GM18867 (cell line): ENCODE measurements around the gene GRB7.
"Not testable (repeated sequence)": the region's sequence is repeated elsewhere in the genome, so short reads cannot be mapped to it uniquely, and the experiment has no call there.

Source experiments
- ATAC-seq: cut with Tn5 transposase; IDR thresholded peaks from one replicate; pipeline ENCODE4 v1.9.1; 2021; ENCODE audit warnings: mild to moderate bottlenecking, moderate library complexity; ENCODE audit not compliant: unreplicated experiment

Gene GRB7

GRCh38 chr17:39730095-39730921, 7.4 kb upstream of the GRB7 start, which contains the start of gene MIEN1:
Gene MIEN1, minus strand, starts transcription at chr17:39730532. Its CDS starts 37 bp downstream, at chr17:39730495.
- ATAC-seq, result peak; percentile 90

DNA sequence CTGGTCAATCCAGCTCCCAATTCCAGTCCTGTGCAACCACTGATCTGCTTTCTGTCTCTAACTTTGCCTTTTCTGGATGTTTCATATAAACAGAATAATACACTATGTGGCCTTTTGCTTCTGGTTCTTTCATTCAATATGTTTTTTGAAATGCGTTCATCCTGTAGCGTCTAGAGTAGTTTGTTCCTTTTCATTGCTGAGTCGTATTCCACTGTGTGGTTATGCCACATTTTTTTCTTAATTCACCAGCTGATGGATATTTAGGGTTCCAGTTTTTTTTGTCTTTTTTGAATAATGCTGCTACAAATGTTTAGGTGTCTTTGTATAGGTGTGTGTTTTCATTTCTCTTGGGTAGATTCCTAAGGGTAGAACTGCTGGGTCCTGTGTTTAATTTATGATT, 5.2 kb upstream of the GRB7 start:
- ATAC-seq, result no peak

GRCh38 chr17:39735882-39736281, 1.9 kb upstream of the GRB7 start:
- no peak for ATAC-seq

DNA sequence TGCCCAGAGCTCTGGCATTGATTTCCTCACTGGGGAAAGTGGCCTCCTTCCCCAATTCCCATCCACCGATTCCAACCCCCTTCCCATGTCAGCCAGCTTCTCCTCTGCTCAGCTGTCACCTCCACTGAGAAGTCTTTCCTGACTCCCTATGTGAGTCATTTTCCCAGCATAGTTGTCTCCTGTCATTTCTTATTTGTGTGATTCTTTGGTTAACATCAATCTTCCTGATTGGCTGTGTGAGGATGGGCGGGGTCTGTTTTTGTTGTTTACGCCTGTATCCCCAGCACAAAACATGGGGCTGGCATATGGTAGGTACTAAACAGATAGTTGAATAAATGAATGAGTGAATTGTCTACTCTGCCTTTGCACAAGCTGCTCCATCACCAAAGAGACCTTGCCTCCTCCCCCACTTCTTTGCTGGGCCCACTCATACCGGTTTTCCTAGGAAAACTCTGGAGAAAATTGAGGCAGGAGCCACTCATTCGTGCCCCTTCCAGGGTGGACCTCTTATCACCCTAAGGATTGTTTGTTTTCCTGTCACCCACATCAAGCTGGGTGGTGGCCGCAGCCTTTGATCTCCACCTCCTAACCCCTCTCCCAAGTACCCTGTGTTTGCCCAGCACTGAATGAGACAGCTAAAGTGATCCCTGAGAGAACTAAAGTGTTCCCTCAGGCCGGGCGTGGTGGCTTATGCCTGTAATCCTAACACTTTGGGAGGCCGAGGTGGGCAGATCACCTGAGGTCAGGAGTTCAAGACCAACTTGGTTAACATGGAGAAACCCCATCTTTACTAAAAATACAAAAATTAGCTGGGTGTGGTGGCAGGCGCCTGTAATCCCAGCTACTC, 1.2 kb upstream of the GRB7 start:
- no peak for ATAC-seq

DNA sequence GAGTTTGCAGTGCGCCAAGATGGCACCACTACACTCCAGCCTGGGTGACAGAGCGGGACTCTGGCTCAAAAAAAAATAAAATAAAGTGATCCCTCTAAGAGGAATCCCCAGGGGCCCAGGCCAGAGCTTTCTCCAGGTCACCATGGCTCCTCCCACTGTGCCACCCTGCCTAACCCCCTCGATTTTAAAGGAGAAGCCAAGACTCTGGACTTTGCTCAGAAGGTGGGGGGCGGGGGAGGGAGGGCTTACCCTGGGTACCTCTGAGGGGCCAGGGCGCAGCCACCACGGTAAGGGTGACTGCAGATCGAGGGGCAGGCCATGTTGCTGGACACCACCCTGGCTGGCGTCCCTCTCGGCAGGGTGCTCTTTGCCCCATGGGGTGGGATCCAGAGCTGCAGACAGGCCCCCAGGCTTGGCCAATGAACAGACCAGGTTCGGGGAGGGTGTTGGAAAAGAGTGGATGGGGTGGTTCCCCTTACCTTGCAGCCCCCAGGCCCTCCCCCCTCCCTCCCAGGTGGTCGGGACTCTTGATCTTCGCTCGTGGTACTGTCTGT, 455 bp upstream of the GRB7 start:
- no peak for ATAC-seq

DNA sequence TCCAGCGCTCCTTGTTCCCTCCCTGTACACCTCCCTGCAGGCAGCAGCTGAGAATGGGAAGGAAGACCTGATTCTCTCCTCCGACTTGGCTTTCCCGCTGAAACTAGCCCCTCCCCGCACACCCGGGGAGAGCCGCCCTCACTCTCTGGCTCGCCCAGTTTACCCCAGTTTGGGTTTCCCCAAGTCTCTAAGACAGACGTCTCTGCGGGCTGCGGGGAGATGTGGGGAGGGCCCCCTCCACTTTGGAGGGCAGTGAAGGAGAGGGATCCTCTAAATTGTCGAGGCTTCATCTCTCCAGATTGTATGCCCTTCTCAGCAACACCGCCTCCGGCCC, 797 bp downstream of the GRB7 start:
- no peak for ATAC-seq

DNA sequence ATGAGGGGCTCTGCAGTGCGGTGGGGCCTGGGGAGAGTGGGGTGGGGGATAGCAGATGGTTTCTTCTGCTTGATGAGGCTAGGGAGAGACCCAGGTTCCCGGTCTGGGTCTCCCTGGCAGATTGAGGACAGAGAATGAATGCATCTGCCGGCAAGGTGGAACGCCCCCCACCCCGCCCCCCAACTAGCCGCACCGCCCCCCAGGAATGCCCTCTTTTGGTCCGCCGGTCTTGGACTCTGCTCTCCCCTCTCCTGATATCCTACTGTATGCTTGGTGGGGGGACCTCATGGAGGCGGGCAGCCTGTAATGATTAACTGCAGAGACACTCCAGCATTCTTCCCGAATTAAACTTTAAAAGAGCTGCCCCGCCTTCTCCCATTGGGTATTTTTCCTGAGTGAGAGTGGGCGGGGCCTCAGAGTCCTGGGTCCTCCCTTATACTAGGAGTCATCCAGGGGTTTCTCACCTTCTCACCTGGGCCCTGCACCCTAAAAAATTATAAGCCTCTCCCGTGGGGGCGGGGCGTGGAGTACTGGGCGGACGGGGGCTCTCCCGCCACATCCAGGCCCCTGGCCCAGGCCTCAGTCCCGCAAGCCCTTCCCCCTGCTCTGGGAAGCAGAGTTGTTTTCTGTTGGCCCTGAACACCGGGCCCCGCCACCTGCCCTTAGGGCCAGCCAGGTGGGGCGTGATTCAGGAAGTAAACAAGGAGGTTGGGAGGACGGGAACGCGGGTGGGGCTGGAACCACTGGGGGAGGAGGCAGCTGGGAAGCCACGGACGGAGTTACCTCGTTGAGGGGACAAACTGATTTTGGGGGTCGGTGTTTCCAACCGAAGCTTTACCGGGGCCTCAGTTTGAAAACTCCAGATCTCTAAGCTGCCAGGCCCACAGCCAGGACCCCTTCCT, 1.5 kb downstream of the GRB7 start:
- ATAC-seq, result no peak

DNA sequence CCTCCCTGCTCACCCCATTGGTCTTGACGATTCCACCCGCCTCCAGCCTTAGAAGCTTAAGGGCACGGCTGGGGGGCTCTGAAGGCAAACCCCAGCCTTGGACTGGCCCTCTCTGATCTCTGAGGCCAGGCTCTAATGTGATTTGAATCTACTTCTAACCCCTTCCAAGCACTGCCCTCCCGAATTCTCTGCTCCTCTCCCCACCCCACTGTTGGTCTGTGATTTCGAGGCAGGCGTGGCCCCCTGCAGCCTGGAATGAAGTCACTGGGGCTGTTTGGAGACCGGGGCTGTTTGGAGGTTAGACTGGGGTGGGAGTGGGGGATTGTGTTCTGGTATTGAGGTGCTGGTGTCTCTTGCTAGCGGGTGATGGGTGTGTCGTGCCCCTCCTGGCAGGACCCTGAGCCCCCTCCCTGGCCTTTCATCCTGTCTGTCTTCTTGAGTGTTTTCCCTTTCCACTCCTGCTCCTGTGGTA, 2.2 kb downstream of the GRB7 start:
- no peak for ATAC-seq

DNA sequence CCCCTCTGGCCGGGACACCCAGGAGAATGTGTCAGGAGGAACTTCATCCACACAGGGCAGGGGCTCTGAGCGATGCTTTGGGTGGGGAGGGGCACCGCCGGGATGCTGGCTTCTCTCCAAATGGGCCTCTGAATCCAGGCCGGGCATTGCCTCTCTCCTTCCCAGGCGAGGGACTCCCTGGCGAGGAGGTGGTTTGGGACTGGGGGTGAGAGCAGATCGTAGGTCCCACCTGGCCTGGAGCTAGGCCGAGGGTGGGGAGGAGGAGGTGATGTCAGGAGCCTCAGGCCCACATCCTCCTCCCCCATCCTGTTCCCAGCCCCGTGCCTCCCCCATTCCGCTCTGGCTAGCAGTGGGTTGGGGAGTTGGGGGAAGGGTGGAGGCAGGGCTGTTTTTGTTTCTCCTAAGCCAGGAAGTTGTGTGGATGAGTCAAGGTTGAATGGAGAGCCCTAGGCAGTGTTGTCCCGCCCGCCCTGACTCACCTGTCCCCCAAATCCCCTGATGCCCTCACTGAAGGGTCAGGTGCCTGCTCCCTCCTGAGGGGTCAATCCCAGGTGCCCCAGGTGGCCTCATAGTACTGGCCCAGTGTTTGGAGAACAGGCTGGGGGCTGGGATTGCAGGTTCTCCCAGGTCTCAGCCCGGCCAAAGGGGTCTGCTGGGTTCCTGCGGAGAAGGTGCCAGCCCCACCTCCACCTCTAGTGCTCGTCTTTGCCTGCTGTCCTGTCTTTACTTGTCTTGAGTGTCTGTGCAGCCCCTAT, 2.8 kb downstream of the GRB7 start:
- ATAC-seq, result no peak

- ATAC-seq, result no peak
Observed at GRCh38 chr17:39742126-39742855, 4.6 kb downstream of the GRB7 start.

DNA sequence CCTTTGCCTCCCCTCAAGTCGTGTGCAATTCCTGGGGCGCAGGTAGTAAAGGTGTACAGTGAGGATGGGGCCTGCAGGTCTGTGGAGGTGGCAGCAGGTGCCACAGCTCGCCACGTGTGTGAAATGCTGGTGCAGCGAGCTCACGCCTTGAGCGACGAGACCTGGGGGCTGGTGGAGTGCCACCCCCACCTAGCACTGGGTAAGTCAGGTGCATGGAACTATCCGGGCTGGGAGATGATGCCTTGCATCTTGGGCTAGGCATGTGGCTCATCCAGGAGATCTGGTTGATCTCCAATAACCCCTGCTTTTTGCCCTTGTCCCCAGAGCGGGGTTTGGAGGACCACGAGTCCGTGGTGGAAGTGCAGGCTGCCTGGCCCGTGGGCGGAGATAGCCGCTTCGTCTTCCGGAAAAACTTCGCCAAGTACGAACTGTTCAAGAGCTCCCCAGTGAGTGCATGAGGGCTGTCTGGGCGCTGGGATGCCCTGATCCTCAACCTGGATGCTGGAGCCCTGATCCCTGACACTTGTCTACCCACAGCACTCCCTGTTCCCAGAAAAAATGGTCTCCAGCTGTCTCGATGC, 5.2 kb downstream of the GRB7 start:
- ATAC-seq, result no peak

DNA sequence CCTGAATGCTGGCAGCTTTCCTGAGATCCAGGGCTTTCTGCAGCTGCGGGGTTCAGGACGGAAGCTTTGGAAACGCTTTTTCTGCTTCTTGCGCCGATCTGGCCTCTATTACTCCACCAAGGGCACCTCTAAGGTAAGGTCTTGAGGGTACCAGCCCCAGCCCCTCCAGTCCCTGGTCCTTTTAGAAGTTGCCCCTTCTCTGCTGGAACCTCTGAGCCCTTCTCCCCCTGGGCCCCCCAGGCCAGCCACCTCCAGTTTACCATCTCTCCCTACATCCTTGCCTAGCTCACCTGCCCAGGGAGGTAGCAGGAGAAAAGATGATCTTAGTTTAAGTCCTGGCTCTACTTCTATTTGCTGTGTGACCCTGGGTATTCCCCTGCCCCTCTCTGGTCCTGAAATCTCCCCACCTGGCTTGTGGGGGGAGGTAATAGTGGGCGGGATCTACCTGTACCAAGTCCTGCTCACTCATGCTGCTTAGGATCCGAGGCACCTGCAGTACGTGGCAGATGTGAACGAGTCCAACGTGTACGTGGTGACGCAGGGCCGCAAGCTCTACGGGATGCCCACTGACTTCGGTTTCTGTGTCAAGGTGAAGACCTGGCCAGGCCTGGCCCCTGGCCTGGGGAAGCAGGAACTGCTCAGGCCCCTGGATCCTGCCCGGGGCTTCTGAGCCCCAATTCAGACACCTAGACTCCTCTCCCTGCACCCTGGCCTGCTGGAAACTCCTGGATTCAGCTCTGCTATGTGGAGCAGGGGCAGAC, 6.5 kb downstream of the GRB7 start:
- no peak for ATAC-seq

DNA sequence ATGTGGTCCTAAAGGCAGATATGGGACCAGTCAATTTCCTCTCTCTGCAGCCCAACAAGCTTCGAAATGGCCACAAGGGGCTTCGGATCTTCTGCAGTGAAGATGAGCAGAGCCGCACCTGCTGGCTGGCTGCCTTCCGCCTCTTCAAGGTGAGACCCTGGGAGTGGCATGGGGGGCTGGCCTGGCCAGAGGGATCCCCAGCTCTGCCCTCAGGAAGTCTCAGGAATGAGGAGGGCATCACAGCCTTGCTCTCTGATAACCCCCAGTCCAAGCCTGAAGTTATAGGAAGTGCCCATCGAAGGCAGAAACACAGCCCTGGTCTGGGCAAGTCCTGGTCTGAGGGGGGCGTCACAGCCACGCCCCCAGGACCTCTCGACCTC, 7.1 kb downstream of the GRB7 start:
- no peak for ATAC-seq

DNA sequence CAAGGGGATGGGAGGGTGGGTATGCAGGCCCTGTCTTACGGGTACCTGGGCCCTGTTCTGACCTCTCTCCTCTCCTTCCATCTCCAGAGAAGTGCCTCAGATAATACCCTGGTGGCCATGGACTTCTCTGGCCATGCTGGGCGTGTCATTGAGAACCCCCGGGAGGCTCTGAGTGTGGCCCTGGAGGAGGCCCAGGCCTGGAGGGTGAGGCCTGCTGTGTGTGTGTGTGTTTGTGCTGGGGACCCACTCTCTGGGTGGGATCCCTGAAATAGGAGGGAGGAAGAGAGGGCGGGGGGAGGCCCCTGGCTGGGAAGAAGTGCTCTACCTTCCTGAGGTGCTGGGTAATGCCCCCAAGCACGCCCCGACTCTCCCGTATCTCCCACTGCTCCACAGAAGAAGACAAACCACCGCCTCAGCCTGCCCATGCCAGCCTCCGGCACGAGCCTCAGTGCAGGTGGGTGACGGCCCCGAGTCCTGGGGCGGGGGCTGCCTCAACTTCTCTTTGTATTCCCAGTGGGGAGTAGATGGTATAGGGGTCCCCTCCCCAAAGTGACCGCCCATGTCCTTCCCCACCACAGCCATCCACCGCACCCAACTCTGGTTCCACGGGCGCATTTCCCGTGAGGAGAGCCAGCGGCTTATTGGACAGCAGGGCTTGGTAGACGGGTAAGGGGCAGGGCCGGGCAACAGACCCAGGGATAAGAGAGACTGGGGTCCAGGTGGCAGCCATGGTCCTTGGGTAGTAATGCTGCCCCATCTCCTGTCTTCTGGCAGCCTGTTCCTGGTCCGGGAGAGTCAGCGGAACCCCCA, 7.8 kb downstream of the GRB7 start:
- ATAC-seq, result no peak

- no peak for ATAC-seq
Observed at GRCh38 chr17:39746145-39746461, 8.4 kb downstream of the GRB7 start.

DNA sequence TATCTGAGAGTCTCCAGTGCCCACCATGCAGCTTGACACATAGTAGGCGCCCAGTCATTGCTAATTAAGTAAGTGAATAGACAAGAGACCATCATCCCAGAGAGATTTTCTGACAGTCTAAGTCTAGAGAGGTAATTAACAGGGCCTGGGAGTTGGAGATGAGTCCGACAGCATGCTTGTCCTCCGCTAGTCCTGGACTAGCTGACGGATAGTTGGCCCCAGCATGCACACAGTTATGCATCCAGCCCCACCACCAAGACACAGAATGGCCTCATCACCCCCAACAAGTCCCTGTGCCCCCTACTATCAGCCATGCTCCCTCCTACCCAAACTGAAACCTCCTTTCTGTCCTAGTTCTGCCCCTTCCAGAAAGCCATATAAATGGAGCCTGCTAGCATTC, 10.0 kb downstream of the GRB7 start:
- no peak for ATAC-seq

DNA sequence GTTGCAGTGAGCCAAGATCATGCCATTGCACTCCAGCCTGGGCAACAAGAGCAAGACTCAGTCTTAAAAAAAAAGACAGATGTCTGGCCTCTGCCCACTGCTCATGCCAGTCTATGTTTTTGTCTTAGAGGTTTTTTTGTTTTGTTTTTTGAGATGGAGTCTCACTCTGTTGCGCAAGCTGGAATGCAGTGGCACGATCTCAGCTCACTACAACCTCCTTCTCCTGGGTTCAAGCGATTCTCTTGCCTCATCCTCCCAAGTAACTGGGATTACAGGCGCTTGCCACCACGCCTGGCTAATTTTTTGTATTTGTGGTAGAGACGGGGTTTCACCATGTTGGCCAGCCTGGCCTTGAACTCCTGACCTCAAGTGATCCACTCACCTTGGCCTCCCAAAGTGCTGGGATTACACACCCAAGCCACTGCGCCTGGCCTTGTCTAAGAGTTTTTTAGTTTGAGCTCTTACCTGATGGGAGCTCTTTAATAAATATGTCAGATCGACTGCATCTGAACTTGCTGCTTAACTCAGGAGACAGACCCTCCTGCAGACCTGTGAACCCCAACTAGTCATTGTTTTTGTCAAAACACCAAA, 10.8 kb downstream of the GRB7 start:
- not testable (repeated sequence) for ATAC-seq
